Upper lobe of left lung (tissue), 6 donors: ENCODE data around the gene PEPD. TPM values are rescaled to one million over a fixed set of nuclear protein-coding genes. Genes with fewer than 3 reads are reported as not detected.
A peak's percentile ranks its signal among the peaks of the same experiment; 100 is the strongest.

Experiments used
- ATAC-seq, 2 donors: fragments of 200-7000 bp; cut with Tn5 transposase; one replicate each; pipeline ENCODE4 v1.9.1; 2022; ENCODE audit warnings: mild to moderate bottlenecking in 2 of 2, moderate library complexity in 2 of 2; ENCODE audit not compliant: low FRiP score in 2 of 2
- DNase-seq, 2 donors: peaks; one replicate each; pipeline ENCODE4 v3.0.0-alpha.2; 2019 to 2020
- H3K27ac ChIP-seq, 4 donors: fragments of 200-600 bp; sonication (generic); one replicate each; pipeline ENCODE4 v1.5.1; 2016 to 2019
- H3K27me3 ChIP-seq, 4 donors: fragments of 200-600 bp; sonication (generic); one replicate each; pipeline ENCODE4 v1.5.1; 2017 to 2019
- H3K36me3 ChIP-seq, 4 donors: fragments of 200-600 bp; sonication (generic); one replicate each; pipeline ENCODE4 v1.5.1; 2016 to 2019
- H3K4me1 ChIP-seq, 4 donors: fragments of 200-600 bp; sonication (generic); one replicate each; pipeline ENCODE4 v1.5.1; 2018 to 2019
- H3K4me3 ChIP-seq, 4 donors: fragments of 200-600 bp; sonication (generic); one replicate each; pipeline ENCODE4 v1.5.1; 2017 to 2019; ENCODE audit warnings: mild to moderate bottlenecking in 2 of 4, moderate library complexity in 1 of 4
- H3K9me3 ChIP-seq, 4 donors: fragments of 200-600 bp; sonication (generic); one replicate each; pipeline ENCODE4 v1.5.1; 2018 to 2019
- CTCF ChIP-seq, 6 experiments: fragments of 450-650 bp in 4 of 6; fragments of 200-600 bp in 2 of 6; sonication (generic) in 2 of 6; IDR thresholded peaks; one replicate each; pipeline ENCODE4 v1.5.1; 2016 to 2019; ENCODE audit warnings: antibody characterized with exemption in 6 of 6
- EP300 ChIP-seq, 4 donors: sonication (generic); formaldehyde crosslinking; IDR thresholded peaks; one replicate each; pipeline ENCODE4 v1.5.1; 2017; ENCODE audit warnings: antibody characterized with exemption in 4 of 4, control low read depth in 2 of 4
- POLR2A ChIP-seq, 4 donors: fragments of 450-650 bp; IDR thresholded peaks; one replicate each; pipeline ENCODE4 v1.5.1; 2016 to 2017; ENCODE audit warnings: antibody characterized with exemption in 4 of 4, mild to moderate bottlenecking in 2 of 4
- POLR2AphosphoS5 ChIP-seq, 2 donors: sonication (generic); formaldehyde crosslinking; IDR thresholded peaks; one replicate each; pipeline ENCODE4 v1.5.1; 2017; ENCODE audit warnings: antibody characterized with exemption in 2 of 2
- WGBS, 2 donors: methylation state at CpG; one replicate each; pipeline ENCODE4 v1.1.5; 2017 to 2018; 5-methylcytosine and 5-hydroxymethylcytosine counted together
- total RNA-seq, 6 donors: library from RNA; depleted of rRNA in 4 of 6; stranded (reverse); fragments of >200 nt in 4 of 6; gene quantifications; one replicate each; pipeline versions ENCODE4 v1.1.0 to v1.2.1, GENCODE V29; 2016 to 2021
- donor health status: DM: no; HTN: no; CAD: no; lungs with moderate emphysema.
- donor health status: DM: no; HTN: yes; CAD: no; lungs with severe emphysema.

The PEPD gene
- total RNA-seq, 6 donors from 2014 or later, result 30.4 to 106 (median 80.6) TPM

GRCh38 chr19:33403221-33403972, 118.2 kb downstream of the PEPD start:
- H3K36me3 ChIP-seq, result peaks cover 0 to 5% (median 1%) of the 10 kb centered on the region in 4 donors
- H3K27me3 ChIP-seq, result no peaks in the 10 kb centered on the region
- TF ChIP-seq POLR2AphosphoS5 (IDR thresholded peaks at IDR 0.05) (no peak), POLR2A (IDR thresholded peaks at IDR 0.05) (peak in 1 of 4 donors; percentile 13)
- peaks cover 0 to 18% (median 15%) of the 10 kb centered on the region in 4 donors for H3K4me1 ChIP-seq
- H3K9me3 ChIP-seq, result no peaks in the 10 kb centered on the region
- 40 to 59% methylated on average over 3 to 16 of the region's 18 CpGs for WGBS, 2 donors
- H3K27ac ChIP-seq, result peak overlapping the region in 3 of 4 donors; percentile 18 to 70 (median 69)
- no peak overlapping the region for H3K4me3 ChIP-seq
- DNase-seq, result peak; percentile 77 to 81
- peak in 1 of 2 donors; percentile 5 for ATAC-seq

- peaks cover 0 to 18% (median 15%) of the 10 kb centered on the region in 4 donors for H3K4me1 ChIP-seq
- no peaks in the 10 kb centered on the region for H3K9me3 ChIP-seq
- 88 to 90% methylated on average over 13 to 18 of the region's 18 CpGs for WGBS, 2 donors
- DNase-seq, result peak in 1 of 2 donors; percentile 69
- ATAC-seq, result no peak
- TF ChIP-seq EP300 (IDR thresholded peaks at IDR 0.05), result no peak
- TF ChIP-seq POLR2AphosphoS5 (IDR thresholded peaks at IDR 0.05), result no peak
- TF ChIP-seq POLR2A (IDR thresholded peaks at IDR 0.05), result no peak
- TF ChIP-seq CTCF (IDR thresholded peaks at IDR 0.05), result peak in 1 of 6 experiments; percentile 21
- H3K27ac ChIP-seq, result peak overlapping the region in 3 of 4 donors; percentile 18 to 70 (median 69)
- H3K27me3 ChIP-seq, result no peaks in the 10 kb centered on the region
- peaks cover 0 to 5% (median 2%) of the 10 kb centered on the region in 4 donors for H3K36me3 ChIP-seq
- no peak overlapping the region for H3K4me3 ChIP-seq
These were observed 119.0 kb downstream of the PEPD start for GRCh38 chr19:33402421-33403220.

- Histone ChIP-seq H3K27me3 (no peaks in the 10 kb centered on the region), H3K27ac (no peak overlapping the region), H3K36me3 (peaks cover 0 to 5% (median 2%) of the 10 kb centered on the region in 4 donors), H3K4me1 (peaks cover 0 to 18% (median 15%) of the 10 kb centered on the region in 4 donors), H3K9me3 (no peaks in the 10 kb centered on the region), H3K4me3 (no peak overlapping the region)
- DNase-seq, result peak in 1 of 2 donors; percentile 75
- ATAC-seq, result no peak
- 91 to 93% methylated on average over 14 to 30 of the region's 30 CpGs for WGBS, 2 donors
- TF ChIP-seq CTCF (IDR thresholded peaks at IDR 0.05), result no peak
- no peak for TF ChIP-seq POLR2A (IDR thresholded peaks at IDR 0.05)
- TF ChIP-seq EP300 (IDR thresholded peaks at IDR 0.05), result no peak
- no peak for TF ChIP-seq POLR2AphosphoS5 (IDR thresholded peaks at IDR 0.05)
These were observed 119.7 kb downstream of the PEPD start for GRCh38 chr19:33401683-33402420.

GRCh38 chr19:33400856-33401682, 120.5 kb downstream of the PEPD start:
- DNase-seq (peak in 1 of 2 donors; percentile 54), ATAC-seq (no peak)
- no peak for TF ChIP-seq POLR2AphosphoS5 (IDR thresholded peaks at IDR 0.05)
- no peak for TF ChIP-seq CTCF (IDR thresholded peaks at IDR 0.05)
- no peak for TF ChIP-seq EP300 (IDR thresholded peaks at IDR 0.05)

More at GRCh38 chr19:33400856-33401682, 120.5 kb downstream of the PEPD start:
- Histone ChIP-seq H3K36me3 (peaks cover 0 to 5% (median 2%) of the 10 kb centered on the region in 4 donors), H3K4me3 (no peak overlapping the region), H3K9me3 (no peaks in the 10 kb centered on the region), H3K27ac (no peak overlapping the region), H3K4me1 (peaks cover 2 to 21% (median 18%) of the 10 kb centered on the region in 4 donors), H3K27me3 (no peaks in the 10 kb centered on the region)
- 89 to 93% methylated on average over 14 to 24 of the region's 24 CpGs for WGBS, 2 donors
